Superior temporal gyrus (tissue), 1 donor: ENCODE measurements around the gene DLG2.
A peak's percentile ranks its signal among the peaks of the same experiment; 100 is the strongest.
"Not testable (repeated sequence)": the region's sequence is repeated elsewhere in the genome, so short reads cannot be mapped to it uniquely, and the experiment has no call there.

Source experiments
- DNase-seq: peaks from one replicate; pipeline ENCODE4 v3.0.0-alpha.2; 2016; ENCODE audit errors: extremely low spot score

The DLG2 gene

DNA sequence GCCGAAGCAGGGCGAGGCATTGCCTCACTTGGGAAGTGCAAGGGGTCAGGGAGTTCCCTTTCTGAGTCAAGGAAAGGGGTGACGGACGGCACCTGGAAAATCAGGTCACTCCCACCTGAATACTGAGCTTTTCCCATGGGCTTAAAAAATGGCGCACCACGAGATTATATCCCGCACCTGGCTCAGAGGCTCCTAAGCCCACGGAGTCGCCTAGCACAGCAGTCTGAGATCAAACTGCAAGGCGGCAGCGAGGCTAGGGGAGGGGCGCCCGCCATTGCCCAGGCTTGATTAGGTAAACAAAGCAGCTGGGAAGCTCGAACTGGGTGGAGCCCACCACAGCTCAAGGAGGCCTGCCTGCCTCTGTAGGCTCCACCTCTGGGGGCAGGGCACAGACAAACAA, 2039.3 kb downstream of the DLG2 start:
- not testable (repeated sequence) for DNase-seq

DNA sequence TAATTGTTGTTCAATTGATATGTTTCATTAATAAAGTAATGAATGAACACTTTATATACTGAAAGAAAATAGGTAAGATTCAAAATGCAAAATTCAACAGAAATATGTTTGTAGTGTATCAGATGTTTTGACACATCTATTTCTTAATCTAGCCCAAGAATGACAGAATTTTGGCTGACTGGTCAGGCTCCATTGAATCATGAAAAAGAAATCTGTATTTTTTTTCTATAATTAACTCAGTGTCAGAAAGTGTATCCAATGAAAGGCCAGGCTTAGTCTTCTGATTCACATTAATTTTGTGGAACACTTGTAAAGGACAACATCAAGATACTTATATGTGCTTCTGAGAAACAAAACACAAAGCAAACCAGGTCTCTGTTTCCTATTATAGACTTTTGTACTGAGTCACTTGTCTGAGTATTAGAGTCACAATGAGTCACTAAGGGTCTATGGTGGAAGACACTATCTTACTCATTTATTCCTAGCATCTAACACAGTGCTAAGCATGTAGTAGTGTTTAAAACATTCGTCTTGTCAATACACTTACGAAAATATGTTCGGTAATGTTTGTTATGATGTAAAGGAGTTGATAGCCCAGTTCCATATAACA, 2043.3 kb downstream of the DLG2 start:
- DNase-seq, result no peak

DNA sequence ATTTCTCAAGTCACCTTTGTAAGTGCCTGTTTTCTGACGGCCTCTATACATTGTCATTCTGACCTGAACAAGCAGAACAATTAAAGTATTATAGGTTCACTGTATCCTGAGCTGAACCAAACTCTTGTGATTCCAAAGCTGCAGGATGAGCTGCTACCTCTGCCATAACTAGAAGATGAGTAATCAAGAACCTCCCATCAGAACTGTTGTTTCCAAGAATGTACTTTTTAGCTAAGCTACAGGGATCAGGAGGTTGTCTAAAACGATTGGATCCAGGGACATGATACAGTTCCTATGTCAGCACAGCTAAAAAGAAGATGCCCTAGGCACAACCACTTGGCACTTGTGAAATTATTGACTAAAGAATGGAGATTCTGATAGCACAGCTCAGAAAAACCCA, 2052.6 kb downstream of the DLG2 start:
- DNase-seq, result no peak

DNA sequence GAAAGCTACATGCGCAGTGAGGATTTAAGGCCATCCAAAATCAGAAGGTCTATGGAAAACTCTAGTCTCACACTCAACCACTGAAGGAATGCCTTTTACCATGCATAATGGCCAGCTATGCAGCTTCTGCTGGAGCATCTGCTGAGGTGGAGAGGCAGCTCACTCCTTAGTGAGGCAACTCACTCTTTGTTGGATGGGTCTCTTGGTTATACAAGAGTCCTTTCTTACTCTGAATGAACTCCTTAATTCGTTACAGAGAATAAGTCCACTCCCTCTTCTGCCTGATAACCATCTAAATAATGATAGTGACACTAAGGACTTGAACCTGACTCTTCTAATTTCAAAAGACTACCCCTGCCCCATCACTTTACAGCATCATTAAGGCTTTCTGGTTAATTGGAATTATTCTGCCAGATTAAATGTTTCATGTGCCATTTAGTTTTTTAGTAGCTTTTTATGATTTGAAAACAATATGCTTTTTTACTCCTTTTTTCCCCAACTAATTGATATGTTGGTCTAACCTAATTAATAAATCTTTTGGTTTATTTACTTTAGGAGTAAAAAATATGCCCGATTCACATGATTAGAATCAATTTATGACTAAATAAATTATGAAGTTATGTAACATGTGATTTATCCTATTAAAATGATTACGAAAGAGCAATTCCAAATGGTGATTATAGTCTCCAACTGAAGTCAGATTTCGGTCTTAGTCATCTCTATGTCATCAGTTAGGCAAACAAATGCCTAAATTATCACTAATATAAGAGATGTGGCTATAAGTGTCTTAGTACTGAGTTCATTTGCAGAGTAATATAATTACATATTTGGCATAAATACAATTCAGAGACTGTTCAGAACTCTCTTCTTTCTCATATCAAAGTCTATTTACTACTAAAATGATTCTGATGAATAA, 2054.3 kb downstream of the DLG2 start:
- DNase-seq, result no peak

DNA sequence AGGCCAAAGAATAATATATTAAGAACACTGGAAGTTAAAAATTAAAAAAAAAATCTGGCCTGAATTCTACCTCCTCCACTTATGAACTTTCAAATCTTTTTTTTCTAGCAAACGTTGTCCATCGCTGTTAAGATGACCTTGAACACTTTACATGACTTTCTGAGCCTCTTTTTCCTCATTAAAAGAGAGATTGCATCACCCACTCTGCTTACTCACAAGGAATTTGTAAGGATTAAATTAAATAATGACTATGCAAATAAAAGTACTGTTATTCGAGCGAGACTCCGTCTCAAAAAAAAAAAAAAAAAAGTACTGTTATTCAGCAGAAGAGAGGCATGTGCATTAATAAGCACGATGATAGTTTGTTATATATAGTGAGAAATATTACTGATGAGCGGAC, 2055.8 kb downstream of the DLG2 start:
- no peak for DNase-seq

DNA sequence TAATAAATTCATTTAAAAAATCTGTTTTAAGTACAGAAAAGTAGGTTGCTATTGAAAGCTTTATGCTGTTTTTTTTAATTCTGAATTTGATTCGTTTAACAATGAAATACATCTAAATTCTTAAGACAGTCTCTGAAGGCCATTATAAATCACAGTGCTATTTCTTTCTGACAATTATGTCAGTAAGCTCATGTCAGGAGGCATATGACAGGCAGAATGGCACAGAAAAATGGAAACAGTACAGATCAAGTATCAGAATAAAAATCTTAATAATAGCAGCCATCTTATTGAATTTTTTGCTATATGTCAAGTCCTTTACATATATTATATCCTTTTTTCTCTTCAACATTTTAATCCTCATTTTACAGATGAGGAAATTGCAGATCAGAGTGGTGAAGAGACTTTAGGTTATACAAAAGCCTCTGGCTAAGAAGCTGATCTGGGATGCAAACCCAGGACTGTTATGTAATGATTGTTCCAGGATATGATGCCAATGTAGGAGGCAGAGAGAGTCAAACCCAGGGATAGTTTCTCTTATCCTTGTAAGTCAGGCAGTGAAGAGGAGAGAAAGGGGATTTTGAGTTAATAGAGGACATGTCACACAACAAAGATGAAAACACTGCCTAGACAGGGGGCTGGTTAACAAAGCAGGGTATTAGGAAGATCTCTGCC, 2057.9 kb downstream of the DLG2 start:
- DNase-seq, result peak; percentile 56

DNA sequence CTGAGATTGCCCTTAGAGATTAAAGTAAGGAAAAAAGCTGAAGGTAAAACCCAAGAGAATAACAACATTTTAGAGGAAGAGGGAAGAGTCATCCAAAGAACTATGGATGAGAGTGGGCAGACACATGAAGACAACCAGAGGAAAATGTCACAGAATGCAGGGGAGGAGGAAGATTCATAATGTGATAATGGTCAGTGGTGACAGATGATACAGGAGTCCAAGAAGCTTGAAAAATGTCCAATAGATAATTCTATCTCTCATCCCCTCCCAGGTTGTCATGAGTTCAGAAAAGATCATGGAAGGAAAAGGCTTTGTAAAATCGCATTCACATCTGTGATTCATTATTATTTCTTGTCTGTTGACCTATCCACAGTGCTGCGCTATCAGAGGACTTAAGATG, 2058.6 kb downstream of the DLG2 start:
- no peak for DNase-seq

DNA sequence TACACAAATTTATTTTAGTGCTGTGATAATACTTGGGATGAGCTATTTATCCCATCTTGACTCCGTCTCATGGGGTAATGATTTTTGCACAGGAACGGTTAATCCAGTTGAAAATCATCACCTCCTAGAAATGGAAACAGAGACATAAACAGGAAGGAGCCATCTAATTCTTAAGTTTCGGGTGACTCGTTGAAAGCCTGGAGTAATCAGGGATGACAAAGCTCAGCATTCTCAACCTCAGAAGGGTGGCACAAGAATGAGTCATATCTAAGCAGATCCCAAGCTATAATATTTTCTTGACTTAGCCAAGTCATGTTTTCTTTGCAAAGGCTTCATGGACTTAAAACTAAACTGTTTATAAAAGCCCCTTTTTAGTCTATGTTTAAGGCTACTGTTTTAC, 2060.2 kb downstream of the DLG2 start:
- DNase-seq, result peak; percentile 32

DNA sequence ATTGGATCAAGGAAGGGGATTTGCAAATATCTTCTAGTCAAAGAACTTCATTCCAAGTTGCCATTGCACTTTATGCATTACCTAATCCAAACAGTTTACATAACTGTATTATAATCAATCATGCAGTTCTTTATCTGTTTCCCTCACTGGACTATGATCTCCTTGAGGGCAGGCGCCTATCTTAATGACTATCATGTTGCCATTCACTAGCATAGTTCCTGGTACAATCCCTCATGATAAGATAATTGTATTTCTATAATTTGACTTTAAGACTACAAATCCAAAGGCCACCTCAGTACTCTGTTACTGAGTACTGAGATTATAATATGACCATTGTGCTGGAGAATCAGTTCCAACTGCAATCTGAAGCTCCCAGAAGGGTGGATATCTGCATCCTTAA, 2062.3 kb downstream of the DLG2 start:
- no peak for DNase-seq

DNA sequence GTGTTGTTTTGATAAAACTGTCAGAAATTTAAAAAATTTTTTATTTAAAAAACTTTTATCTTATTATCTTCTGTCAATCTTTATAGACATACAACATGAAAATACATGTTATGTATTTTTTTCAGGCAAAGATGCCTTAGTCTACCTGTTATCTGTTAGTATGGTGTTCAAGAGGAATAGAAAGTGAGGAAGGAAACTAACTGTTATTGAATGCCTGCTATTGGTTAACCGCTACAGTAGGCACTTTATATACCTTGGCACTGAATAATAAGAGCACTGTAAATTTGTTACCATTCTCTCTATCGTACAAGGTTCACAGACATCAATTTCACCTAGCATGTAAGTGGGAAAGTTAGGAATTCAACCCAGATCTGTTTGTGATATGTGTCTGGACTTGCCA, 2068.9 kb downstream of the DLG2 start:
- no peak for DNase-seq

DNA sequence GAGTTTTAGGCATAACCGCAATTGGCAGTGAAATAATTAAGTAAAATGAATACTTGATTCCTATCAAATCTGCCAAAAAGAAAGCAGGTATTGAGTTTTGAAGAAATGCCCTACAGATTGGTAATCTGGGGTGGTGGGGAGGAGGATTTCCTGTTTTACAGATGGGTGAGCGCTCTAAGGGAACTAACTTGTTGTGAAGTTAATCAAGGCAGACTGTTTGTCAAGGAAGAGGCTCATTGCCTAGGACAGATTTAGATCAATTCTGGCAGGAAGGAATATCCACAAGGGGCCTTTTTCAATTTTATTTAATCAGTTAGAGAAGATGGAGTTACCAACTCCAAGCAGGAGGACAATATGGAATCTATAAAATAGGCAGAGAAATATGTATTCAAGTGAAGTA, 2069.5 kb downstream of the DLG2 start:
- DNase-seq, result no peak

DNA sequence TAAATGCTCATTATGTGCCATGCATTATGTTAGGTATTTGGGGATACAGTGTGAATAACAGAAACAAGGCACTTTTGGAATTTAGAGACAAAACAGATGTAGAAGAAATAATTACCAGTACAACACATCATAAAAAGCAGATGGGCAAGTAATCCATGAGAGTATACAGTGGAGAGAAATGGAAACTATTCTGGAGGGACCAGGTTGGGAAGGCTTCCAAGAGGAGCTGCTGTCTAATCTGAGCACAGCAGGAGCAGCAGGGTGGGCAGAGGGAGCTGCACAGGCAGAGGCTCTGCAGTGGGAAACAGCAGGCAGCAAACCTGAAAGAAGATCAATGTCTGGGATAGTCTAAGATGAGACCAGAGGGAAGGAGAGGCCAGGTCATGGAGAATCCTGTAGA, 2072.3 kb downstream of the DLG2 start:
- no peak for DNase-seq

DNA sequence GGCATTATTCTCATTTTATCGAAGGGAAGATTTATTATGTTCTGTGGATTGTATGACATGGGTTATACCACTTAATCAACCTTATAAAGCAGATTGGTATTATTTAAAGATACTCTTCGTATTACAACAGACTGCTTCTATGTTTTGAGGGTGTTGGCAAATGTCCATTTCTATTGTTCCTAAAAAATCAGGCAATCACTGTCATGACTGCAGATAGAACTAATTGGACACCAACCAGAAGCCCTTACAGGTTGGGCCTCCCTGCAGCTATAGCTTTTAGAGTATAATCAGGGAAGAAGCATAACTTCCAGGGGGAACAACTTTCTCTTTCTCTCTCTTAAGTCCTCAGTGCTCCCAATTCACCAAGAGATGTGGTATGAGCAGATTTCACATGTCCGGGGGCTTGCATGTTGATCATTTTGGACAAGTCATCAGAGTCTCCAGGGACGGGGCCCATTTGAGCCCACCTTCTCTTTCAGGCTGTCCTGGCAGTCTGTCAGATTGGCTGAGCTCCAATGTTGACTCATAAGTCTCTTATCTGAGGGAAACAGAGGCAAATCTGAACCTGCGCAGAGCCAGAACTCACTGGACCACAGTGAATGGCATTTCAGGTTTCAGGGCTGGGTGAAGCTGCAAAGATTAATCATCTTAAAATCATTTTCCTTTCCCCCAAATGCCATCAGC, 2077.0 kb downstream of the DLG2 start:
- DNase-seq, result no peak

DNA sequence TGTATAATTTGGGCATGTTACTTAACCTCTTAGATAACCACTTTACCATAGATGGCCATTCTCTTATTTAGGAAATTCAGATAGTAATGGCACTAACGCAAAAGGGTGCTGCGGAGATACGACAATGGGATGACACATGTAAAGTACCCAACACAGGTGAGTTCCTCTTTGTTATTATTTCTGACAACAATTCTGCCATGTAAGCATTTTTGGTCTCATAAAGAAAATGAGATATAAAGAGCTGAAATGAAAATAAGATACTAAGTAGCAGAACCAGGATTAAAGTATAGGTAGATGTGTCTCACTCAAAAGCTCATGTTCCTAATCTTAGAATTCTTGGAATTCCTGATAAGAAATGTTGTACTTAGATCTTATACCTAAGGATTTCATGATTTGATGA, 2080.8 kb downstream of the DLG2 start:
- DNase-seq, result no peak

DNA sequence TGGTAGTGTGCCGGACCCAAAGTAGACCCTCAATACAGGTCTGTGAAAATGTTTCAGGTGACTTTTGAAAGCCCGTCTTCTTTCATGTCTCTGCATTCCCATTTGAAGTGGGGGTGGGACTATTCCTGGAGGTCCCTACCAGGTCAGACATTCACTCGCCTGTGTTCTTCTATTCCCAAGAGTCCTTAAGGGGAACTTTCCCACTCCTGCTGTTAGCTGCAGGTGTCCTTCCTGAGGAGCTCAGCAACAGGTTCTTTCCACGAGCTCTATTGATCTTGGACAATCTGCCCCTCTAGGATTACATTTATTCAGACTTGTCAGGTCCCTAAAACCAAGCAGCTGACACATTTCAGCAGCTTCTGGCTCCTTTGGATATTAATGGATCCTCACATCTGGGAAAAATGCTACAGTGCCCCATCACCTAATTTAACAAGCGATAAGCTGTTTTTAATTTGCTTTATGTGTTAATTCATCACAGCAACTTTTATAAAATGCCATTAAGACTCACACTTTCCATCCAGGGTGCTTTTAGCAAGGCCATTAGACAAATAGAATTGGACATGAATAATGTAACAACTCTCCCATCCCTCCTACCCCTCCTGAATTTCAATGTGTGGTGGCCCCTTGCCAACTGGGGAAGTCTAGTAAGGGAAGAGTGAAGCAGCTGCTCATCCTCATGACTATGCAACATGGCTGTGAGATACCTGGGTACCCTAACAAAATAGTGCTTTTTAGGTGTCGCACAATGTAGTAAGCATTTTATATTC, 2081.5 kb downstream of the DLG2 start:
- DNase-seq, result no peak

DNA sequence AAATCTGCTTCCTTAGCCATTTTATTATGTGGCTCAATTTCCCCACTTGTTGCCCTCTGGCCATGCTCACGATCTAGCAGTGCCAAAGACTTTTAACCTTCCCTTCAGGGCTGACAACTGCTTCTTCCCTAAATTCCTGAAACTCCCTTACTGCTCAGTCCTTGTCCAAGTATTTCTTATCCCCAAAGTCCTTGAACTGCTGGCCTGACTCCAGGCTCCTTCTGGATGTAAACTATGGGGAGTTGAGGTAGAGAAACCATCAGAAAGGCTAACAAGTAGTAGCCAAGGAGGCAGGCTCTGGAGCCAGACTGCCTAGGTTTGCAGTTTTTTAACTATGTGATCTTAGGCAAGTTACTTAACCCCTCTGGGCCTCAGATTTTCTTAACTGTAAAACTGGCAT, 2082.3 kb downstream of the DLG2 start:
- no peak for DNase-seq

DNA sequence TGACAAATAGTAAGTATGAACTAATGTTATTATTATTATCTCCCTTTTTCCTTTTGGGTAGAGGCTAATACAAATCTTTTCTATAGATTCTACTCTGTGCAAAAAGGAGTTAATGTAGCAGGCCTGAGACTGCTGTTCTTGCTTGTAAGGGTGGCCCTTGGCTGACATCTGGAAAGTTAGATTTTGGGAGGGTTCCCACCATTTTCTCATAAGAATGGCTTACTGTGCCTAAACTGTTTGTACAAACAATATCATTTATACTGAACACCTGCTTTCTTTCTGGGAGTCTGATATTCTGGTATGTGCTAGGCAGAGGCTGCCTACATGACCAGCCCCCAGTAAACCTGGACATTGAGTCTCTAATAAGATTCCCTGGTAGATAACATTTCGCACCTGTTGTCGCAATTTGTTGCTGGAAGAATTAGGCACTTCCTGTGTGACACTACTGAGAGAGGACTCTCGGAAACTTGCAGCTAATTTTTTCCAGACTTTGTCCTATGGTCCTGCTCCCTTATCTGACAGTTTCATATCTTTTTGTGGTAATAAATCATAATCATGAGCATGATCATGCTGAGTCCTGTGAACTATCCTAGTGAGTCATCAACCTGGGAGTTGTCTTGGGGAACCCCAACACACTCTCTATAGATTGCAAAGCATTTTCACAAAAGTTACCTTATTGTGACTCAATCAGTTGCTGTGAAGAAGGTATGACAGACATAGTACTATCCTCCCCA, 2083.3 kb downstream of the DLG2 start:
- no peak for DNase-seq

DNA sequence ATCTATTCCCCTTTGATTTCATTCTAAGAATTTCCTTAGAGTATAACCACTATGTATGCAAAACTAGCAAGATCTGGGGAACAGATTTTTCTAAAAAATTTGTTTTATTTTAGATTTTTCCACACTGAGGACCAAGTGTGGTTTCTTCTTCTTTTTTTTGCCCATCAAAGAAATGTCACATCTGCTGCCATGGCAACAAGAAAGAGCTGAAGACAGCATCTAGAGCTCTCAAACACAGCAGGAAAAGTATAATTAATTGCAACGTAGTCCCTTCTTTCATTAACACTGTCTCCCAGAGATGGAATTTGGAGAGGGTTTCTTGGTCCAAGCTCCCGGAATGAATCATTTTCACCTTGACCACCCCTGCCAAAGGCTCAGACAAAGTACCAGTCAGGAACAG, 2084.3 kb downstream of the DLG2 start:
- no peak for DNase-seq

DNA sequence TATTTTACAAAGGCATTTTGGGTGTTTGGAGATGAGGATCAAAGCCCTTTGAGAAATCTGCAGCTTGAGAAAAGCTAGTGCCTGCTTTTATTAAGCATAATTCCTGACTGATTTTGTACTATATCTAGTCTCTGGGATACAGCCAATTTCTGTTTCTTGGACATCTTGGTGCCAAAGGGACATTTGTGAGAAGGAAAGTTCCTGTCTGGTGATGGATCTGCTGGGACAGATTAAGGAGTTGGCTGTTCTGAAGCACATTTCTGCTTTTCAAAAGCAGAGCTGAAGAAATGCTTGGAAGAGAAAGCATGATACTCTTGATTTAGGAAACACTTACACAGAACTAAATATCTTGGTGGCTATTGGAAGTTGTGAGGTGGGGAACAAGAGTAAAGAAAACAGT, 2086.4 kb downstream of the DLG2 start:
- DNase-seq, result no peak

DNA sequence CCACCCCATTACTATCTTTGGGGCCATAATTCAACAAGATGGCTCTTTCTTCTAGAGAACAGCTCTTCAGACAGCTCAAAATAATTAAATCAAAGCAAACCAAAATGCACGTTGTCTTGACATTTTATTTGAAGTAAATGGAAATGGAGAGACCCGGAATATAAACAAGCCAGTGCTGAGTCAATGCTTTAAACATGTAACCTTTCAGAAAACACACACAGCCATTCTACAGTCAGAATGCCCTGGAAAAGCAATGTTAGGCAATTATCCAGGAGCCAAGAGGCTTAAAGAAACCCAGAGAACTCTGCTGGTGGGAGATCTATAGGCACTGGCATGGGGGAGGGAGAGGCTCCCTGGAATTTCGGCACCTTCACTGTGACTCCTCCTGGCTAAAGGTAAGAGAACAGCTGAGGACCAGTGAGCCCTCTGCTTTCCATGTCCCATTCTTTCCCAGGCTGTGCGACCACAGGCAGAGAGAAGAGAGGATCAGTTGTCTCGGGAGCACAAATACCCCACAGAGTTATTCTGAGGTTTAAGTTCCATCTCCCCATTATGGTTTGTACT, 2086.9 kb downstream of the DLG2 start:
- no peak for DNase-seq

DNA sequence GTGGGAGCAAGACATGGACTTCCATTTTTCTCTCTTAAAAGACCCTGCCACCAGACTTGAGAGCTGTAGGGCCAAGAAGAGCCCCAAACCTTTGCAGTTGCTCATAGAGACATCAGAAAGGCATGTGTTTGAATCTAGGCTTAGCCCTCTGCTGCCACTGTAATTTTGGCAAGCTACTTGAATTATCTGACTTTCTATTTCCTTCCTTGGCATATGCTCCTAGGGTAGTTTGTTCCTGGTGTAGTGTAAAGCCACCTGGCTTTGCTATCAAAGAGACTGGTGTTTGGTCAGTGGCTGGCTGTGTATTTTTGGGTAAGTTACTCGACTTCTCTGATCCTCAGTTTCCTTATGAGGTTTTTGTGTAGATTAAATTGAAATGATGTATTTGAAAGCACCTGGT, 2088.9 kb downstream of the DLG2 start:
- no peak for DNase-seq
